GM12801 (cell line): ENCODE results near the gene BCL2L11.

Experiments used
- TF ChIP-seq, protein P1 (sequence below): IDR thresholded peaks from one replicate; pipeline ENCODE4 v1.5.1; 2011; ENCODE audit warnings: control low read depth; ENCODE audit not compliant: insufficient read length; ENCODE audit errors: extremely low read depth

The BCL2L11 gene

DNA sequence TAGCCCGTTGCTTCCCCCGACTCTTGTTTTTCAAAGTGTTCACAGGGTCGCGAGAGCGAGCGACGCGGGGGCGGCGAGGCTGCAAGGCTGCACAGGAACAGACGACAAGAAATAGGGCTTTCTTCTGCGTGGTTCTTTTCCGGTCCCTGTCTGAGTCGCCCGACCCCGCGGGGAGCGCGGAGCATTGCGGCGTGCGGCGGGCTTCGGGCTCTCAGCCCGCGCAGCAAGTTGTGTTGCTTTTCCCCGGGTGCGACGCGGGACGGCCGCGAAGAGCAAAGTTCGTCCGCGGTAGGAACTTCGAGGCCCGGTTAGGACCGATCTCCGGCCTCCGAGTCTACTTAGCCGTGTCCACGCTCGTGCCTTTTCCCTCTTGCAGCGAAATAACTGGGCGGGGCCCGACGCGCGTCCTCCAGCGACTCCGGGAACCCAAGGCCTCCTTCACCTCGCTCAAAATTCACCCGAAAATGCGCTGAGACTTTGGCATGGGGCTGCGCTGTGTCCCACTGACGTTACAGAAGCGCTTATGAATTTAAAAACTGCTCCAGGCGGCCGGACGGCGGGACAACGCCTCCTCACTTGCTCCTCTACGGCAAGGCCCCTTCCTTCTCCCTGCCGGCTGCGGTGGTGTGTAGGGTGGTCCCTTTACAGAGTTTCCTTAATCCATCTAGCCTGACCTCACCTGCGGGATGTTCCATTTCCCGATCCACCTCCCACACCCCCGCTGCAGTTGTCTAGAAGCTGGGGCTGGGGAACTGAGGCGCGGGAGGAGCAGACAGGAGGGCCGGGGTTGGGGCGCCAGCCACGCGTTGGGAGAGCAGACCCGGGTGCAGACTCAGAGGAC, 1.5 kb upstream of the BCL2L11 start:
- TF ChIP-seq, protein P1, sequence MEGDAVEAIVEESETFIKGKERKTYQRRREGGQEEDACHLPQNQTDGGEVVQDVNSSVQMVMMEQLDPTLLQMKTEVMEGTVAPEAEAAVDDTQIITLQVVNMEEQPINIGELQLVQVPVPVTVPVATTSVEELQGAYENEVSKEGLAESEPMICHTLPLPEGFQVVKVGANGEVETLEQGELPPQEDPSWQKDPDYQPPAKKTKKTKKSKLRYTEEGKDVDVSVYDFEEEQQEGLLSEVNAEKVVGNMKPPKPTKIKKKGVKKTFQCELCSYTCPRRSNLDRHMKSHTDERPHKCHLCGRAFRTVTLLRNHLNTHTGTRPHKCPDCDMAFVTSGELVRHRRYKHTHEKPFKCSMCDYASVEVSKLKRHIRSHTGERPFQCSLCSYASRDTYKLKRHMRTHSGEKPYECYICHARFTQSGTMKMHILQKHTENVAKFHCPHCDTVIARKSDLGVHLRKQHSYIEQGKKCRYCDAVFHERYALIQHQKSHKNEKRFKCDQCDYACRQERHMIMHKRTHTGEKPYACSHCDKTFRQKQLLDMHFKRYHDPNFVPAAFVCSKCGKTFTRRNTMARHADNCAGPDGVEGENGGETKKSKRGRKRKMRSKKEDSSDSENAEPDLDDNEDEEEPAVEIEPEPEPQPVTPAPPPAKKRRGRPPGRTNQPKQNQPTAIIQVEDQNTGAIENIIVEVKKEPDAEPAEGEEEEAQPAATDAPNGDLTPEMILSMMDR: no peak

DNA sequence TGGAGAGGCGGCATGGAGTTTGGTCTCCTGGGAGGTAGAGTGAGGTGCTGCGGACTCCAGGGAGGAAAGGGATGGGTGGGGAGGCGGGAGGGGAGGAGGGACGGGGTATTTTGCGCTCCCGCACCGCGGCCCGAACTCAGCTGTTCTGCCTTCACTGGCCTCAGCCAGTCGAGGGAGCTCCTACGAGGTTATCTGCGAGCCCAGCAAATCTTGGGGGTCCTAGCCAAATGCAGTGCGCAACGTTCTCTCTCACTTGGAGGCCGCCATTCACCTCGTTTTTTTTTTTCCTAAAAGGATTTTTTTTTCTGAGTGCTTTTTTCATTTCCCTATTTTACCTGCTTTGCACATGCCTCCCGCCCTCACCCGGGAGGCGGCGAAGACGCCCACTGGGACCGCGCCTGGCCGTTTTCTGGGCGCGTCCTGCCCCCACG, 877 bp upstream of the BCL2L11 start:
- TF ChIP-seq, protein P1: no peak

DNA sequence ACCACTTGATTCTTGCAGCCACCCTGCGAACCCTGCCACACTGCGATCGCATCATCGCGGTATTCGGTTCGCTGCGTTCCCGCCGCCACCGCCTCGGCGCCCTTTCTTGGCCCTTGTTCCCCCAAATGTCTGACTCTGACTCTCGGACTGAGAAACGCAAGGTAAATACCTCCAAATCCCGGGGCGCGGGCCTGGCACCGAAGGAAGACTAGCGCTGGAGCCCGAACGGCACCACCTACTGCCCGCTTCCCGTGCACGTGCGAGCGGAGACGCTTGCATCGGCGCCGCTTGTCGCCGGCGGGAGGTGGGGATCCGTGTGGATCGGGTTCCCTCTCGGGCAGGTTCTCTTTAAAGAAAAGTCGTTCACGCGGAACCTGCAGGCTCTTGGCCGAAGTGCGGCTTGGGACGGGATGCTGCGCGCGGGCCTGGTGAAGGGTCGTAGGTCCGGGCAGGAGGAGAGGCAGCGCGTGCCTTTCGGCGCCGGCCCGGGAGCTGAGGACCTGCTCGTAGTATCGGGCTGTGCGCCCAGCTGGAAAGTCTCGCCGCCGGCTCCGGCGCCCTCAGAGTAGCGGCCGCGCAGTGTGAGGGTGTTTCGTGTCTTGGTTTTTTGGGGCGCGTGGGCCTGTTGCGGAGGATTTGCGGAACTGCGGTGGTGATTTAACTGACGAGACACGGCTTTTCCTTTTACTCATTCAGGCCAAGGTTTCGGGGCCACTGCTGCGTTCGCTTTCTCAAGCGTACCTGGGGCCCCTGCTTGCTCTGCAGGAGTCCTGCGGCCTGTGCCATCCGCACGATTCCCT, 514 bp downstream of the BCL2L11 start:
- TF ChIP-seq, protein P1: no peak

DNA sequence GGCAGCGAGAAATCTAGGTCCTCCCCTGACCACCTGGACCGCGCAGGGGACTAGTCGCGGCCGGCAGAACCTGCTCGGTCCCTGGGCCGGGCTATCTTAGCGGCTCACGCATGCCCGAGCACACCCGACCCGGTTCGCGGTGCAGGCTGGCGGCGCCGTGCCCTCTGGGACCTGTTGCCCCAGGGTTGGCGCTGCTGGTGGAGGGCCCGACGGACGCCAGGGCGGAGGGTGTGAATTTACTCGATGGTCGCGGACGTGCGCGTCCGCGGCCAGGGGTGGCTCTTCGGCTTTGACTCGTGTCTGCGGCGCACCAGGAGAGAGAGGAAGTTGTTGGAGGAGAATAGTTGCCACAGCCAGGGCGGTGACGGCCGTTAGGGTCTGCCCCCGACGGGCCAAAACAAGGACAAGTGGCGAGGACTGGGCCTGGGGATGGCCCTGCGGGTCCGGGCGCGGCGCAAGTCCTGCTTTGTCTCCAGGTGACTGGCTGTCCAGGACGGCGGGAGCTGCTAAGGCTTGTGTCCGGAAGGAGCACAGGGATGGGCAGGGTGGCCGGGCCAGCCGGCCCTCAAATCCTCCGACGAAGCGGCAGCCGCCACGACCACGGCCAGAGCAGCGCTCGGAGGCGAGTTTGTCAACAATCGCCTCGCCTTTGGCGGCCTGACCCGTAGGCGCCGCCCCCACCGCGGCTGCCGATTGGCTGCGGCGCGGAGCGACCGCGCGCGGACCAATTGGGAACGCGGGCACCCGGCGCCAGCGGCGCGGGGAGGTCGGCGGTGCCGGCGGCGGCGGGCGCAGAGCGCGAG, 1.3 kb downstream of the BCL2L11 start:
- TF ChIP-seq, protein P1: no peak

DNA sequence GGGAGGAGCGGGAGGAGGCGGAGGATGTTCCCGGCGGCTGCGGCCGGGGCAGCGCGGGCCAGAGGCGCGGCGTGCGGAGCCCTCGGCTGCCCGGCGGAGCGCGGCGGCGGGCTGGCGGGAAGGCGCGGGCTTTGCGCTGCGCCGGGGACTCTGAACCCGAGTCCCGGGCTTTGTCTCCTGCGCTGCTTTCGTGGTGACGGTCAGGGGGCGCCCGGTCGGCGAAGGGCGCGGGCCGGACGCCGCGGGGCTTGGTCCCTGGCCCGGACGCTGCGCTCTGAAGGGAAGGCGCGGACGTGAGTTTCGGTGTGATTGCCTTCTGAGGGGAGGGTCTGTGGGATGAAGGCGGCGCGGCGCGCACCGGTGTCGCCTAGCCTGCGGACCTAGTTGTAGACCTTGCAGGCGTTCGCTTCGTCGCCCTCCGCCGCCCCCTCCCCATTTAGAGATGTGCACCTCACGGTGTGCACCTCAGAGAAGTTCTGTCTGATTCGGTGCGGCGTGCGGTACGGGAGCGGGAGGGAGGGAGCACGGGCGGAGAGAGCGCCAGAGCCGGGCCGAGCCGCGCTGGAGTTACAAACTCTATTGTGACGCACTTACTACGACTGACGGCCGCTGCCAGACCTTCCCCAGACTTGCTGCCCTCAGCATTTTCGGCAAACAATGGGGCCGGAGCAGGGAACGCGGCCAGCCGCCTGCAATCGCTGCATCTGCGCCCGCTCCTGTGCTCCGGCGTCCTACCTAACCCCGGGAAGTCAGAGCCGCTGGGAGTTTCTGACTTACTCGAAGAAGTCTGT, 2.1 kb downstream of the BCL2L11 start:
- TF ChIP-seq, protein P1: no peak

DNA sequence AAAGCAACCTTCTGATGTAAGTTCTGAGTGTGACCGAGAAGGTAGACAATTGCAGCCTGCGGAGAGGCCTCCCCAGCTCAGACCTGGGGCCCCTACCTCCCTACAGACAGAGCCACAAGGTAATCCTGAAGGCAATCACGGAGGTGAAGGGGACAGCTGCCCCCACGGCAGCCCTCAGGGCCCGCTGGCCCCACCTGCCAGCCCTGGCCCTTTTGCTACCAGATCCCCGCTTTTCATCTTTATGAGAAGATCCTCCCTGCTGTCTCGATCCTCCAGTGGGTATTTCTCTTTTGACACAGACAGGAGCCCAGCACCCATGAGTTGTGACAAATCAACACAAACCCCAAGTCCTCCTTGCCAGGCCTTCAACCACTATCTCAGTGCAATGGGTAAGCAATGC, 3.0 kb downstream of the BCL2L11 start:
- TF ChIP-seq, protein P1: no peak
